Loucy (cell line): ENCODE results near the gene COL23A1.

Source experiments
- EZH2phosphoT487 ChIP-seq: fragments of 200-600 bp; IDR thresholded peaks from 2 replicates; pipeline ENCODE4 v1.6.1; 2018; ENCODE audit warnings: antibody characterized with exemption, mild to moderate bottlenecking, moderate library complexity, borderline replicate concordance
- TF ChIP-seq, protein P1 (sequence below): fragments of 200-600 bp; sonication (generic); conservative IDR thresholded peaks from 2 replicates; pipeline ENCODE4 v1.5.1; 2014; ENCODE audit warnings: mild to moderate bottlenecking, antibody characterized with exemption, low read length

DNA sequence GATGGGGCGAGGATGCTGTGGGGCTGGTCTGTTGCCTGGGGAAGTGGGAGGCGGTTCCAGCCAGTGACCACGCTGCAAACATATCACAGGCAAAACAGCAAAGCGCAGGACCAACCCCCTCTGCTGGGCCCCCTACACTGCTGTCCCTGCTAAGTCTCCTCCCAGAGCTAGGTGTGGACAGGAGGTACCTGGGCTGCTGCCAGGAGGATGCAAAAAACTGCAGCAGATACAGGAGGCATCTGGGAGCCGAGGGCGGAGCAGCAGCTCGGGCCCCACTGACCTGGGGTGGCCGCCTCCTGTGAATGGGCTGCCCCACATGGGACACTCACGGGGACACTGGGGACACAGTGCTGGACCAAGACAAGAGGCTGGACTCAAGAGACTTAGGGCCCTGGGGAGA lies 309.6 kb downstream of the COL23A1 start:
- TF ChIP-seq, protein P1, sequence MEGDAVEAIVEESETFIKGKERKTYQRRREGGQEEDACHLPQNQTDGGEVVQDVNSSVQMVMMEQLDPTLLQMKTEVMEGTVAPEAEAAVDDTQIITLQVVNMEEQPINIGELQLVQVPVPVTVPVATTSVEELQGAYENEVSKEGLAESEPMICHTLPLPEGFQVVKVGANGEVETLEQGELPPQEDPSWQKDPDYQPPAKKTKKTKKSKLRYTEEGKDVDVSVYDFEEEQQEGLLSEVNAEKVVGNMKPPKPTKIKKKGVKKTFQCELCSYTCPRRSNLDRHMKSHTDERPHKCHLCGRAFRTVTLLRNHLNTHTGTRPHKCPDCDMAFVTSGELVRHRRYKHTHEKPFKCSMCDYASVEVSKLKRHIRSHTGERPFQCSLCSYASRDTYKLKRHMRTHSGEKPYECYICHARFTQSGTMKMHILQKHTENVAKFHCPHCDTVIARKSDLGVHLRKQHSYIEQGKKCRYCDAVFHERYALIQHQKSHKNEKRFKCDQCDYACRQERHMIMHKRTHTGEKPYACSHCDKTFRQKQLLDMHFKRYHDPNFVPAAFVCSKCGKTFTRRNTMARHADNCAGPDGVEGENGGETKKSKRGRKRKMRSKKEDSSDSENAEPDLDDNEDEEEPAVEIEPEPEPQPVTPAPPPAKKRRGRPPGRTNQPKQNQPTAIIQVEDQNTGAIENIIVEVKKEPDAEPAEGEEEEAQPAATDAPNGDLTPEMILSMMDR: no peak
- no peak for TF ChIP-seq EZH2phosphoT487
